ENCODE data around the gene SLC25A20. TPM values are rescaled to one million over a fixed set of nuclear protein-coding genes. Genes with fewer than 3 reads are reported as not detected.
"Not testable (repeated sequence)": the region's sequence is repeated elsewhere in the genome, so short reads cannot be mapped to it uniquely, and the experiment has no call there.

Gene SLC25A20
- total RNA-seq, 1 donor from 2014 or later = 19.0 TPM

DNA sequence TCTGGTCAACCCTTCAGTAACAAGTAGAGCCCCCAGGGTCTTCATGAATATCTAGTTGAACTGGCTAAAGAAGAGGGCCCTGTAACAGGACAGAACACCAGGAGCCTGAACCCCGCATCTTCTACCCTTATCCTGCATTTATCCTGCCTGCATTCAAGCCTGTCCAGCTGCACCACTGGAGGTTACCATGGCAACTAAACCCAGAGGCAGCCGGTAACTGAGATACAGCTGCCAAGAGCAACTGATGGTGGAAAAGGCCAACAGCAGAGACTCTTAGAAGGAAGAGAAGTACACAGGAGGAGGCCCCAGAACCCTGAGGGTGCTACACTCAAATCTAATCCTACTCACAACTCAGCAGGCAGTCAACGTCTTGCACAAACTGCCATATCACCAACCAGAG is 47.3 kb downstream of the SLC25A20 start:
- peaks cover 14% of the 10 kb centered on the region for H3K4me1 Mint-ChIP-seq (ENCODE audit: low read depth)
- no peaks in the 10 kb centered on the region for H3K36me3 Mint-ChIP-seq (ENCODE audit: low read depth)
- H3K9me3 Mint-ChIP-seq = no peaks in the 10 kb centered on the region
- H3K27me3 Mint-ChIP-seq (ENCODE audit: low read depth) = no peaks in the 10 kb centered on the region
- intact Hi-C loops (cut with micrococcal nuclease) = no loop called here
- H3K27ac Mint-ChIP-seq = no peak overlapping the region
- no peak for DNase-seq (ENCODE audit: low spot score)
- no peak overlapping the region for H3K4me3 Mint-ChIP-seq (ENCODE audit: low read depth)

DNA sequence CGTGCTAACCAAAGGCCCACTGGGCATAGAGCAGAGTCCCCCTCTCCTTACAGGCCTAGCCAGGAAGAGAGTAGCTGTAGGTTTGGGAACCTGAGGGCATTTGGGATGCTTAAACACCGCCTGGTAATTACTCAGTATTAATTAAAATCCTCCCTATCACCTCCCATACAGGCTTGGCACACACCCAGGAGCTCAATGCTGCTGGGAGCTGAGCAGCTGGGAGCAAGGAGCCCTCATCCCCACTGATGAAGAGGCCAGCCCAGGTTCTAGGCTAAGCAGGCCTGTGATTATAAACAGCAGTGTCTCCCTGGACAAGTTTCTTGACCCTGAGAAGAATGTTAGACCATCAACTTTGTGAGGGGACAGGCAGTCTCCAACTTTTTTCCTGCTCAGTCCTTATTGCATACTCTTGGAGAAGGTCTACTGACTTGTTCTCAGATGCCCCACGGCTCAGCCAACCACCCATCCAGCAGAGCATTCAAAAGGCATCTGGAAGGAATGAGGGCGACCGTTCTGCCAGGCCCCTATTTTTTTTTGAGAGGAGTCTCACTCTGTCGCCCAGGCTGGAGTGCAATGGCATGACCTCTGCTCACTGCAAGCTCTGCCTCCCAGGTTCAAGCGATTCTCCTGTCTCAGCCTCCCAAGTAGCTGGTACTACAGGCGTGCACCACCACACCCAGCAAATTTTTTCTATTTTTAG is 49.7 kb downstream of the SLC25A20 start:
- peaks cover 10% of the 10 kb centered on the region for H3K36me3 Mint-ChIP-seq (ENCODE audit: low read depth)
- H3K9me3 Mint-ChIP-seq = no peaks in the 10 kb centered on the region
- H3K4me3 Mint-ChIP-seq (ENCODE audit: low read depth) = no peak overlapping the region
- H3K4me1 Mint-ChIP-seq (ENCODE audit: low read depth) = peaks cover 21% of the 10 kb centered on the region
- no peaks in the 10 kb centered on the region for H3K27me3 Mint-ChIP-seq (ENCODE audit: low read depth)
- H3K27ac Mint-ChIP-seq = no peak overlapping the region
- no peak for DNase-seq (ENCODE audit: low spot score)
- intact Hi-C loops (cut with micrococcal nuclease) = loop anchor here (5.0 kb wide), 1 partner anchor 48 kb away; the partner anchor contains the start of gene SLC25A20

DNA sequence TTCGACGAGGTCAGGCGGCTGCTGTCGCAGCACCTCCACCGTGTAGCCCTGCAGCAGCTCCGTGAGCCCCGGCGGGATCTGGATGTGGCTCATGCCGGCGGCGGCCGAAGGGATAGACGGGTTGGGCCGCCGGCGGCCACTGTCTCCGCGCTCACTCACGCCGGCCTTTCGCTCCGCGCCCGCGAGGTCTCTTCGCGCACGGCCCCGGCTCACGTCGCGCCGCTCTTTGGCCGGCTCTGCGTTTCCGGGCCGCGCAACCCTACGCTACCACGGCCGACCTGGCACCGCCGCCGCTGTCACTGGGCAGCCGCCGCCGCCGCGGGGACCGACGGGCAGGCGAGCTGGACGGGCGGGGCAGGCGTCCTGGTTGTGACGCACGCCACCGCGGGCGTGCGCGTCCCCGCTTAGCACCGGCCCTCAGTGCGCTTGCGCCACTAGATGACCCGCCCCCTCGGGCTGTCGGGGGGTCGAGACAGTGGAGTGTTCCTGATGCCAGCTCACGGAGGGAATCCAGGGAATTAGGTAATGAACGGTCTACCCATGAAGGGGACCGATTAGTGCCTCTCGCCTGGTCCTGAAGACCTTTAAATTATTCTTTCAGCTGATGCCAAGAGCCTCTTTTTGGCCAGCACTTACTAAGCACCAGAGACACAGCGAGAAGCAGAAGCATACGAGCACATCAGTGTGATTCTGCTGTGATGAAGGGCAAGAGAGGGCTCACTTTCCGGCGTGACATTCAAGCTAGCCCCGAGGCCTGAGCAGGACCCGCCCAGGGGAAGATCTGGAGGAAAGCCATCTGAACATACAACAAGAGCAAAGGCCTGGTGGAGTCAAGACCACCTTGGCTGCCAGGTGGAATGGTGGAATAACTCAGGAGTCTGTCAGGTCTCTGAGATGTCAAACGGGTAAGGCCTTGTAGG is 50.9 kb downstream of the SLC25A20 start, which contains the start of gene PRKAR2A:
Gene PRKAR2A (minus strand): TSS at position 371 of the 920 bp plus-strand sequence. CDS start 278 bp downstream, at position 93.
- H3K36me3 Mint-ChIP-seq (ENCODE audit: low read depth) = peaks cover 15% of the 10 kb centered on the region

DNA sequence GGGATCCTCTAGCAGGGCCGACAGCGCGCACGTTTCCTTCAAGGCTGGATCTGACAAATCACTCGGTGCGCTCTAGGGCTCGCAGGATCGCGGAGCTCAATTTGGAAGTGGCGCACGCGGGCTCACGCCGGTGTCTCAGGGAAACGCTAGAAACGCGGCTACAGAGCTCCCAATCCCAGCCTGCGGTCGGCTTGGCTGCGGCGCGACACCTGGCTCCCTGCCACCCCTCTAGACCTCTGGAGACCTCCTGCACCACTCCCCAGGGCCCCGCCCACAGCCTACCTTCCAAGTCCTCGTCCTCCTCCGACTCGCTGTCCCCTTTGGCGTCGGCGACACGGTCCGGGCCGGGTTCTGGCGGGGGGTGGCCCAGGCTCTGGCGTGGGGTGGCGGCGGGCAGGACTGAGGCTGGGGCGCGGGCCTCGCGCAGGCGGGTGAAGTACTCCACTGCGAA is 51.6 kb downstream of the SLC25A20 start:
- no peak for DNase-seq (ENCODE audit: low spot score)
- no peaks in the 10 kb centered on the region for H3K27me3 Mint-ChIP-seq (ENCODE audit: low read depth)
- intact Hi-C loops (cut with micrococcal nuclease) = loop anchor here (5.0 kb wide), 1 partner anchor 50 kb away; the partner anchor contains the start of gene SLC25A20
- peaks cover 21% of the 10 kb centered on the region for H3K4me1 Mint-ChIP-seq (ENCODE audit: low read depth)
- H3K27ac Mint-ChIP-seq = peak overlapping the region; percentile 52
- H3K4me3 Mint-ChIP-seq (ENCODE audit: low read depth) = peak overlapping the region; percentile 82
- peaks cover 16% of the 10 kb centered on the region for H3K36me3 Mint-ChIP-seq (ENCODE audit: low read depth)
- no peaks in the 10 kb centered on the region for H3K9me3 Mint-ChIP-seq

More for the DNA sequence above, 50.9 kb downstream of the SLC25A20 start, which contains the start of gene PRKAR2A:
- Mint-ChIP-seq H3K9me3 (no peaks in the 10 kb centered on the region), H3K27me3 (ENCODE audit: low read depth) (no peaks in the 10 kb centered on the region), H3K4me3 (ENCODE audit: low read depth) (peak within 1 kb of the TSS; percentile 82), H3K27ac (peak within 1 kb of the TSS; percentile 90), H3K4me1 (ENCODE audit: low read depth) (peaks cover 21% of the 10 kb centered on the region)
- intact Hi-C loops (cut with micrococcal nuclease) = loop anchor here (5.0 kb wide), 1 partner anchor 50 kb away; the partner anchor contains the start of gene SLC25A20
- peak; percentile 79 for DNase-seq (ENCODE audit: low spot score)

DNA sequence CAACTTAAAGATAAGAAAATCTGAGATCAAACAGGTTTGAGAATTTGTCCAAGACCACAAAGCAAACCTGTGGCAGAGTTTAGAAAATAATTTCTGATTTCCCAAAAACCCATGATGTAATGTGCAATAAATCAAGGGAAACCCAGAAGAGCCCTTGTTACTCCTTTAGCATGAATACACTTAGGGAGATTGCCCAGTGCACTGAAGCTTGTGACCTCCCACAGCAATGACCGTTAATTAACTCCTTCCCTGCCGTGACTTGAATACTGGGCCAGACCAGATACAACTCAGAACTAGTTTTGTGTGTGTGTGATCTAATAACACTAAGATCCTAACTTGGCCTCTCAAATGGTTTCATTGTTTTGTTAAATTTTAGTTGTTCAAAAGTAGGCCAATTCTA is 53.5 kb downstream of the SLC25A20 start:
- H3K36me3 Mint-ChIP-seq (ENCODE audit: low read depth) = peaks cover 16% of the 10 kb centered on the region
- no peaks in the 10 kb centered on the region for H3K27me3 Mint-ChIP-seq (ENCODE audit: low read depth)
- DNase-seq (ENCODE audit: low spot score) = no peak
- H3K4me3 Mint-ChIP-seq (ENCODE audit: low read depth) = peak overlapping the region; percentile 11
- H3K9me3 Mint-ChIP-seq = no peaks in the 10 kb centered on the region
- H3K27ac Mint-ChIP-seq = no peak overlapping the region
- intact Hi-C loops (cut with micrococcal nuclease) = loop anchor here (5.0 kb wide), 1 partner anchor 52 kb away; the partner anchor contains the start of gene SLC25A20
- H3K4me1 Mint-ChIP-seq (ENCODE audit: low read depth) = peaks cover 21% of the 10 kb centered on the region

DNA sequence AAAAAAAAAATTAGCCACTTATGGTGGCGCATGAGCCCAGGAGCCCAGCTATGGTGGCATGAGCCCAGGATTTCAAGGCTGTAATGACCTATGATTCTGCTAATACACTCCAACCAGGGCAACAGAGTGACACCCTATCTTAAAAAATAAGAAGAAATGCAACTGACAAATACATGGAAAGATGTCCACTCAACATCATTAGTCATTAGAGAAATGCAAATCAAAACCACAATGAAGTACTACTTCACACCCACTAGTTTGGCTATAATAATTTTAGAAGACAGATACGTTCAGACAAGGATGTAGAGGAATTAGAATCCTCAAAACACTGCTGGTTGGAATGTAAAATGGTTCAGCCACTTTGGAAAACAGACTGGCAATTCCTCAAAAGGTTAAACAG is 61.5 kb downstream of the SLC25A20 start:
- no peak for DNase-seq (ENCODE audit: low spot score)
- Mint-ChIP-seq H3K27ac (no peak overlapping the region), H3K4me1 (ENCODE audit: low read depth) (peaks cover 10% of the 10 kb centered on the region), H3K9me3 (no peaks in the 10 kb centered on the region), H3K27me3 (ENCODE audit: low read depth) (no peaks in the 10 kb centered on the region), H3K36me3 (ENCODE audit: low read depth) (peaks cover 11% of the 10 kb centered on the region), H3K4me3 (ENCODE audit: low read depth) (no peak overlapping the region)
- intact Hi-C loops (cut with micrococcal nuclease) = no loop called here

DNA sequence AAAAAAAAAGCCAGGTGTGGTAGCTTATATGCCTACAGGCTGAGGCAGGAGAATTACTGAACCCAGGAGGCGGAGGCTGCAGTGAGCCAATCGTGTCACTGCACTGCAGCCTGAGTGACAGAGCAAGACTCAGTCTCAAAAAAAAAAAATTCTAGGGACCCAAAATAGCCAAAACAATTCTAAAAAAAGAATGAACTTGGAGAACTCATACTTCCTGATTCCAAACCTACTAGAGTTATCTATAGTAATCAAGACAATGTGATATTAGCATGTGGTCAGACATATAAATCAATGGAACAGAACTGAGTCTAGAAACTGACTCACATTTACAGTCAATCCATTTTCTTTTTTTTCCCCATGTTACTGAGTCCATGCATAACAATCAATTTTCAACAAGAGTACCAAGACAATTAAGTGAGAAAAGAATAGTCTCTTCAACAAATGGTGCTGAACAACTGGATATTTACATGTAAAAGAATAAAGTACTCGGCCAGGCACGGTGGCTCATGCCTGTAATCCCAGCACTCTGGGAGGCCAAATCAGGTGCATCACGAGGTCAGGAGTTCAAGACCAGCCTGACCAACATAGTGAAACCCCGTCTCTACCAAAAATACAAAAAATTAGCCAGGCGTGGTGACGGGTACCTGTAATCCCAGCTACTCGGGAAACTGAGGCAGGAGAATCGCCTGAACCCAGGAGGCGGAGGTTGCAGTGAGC is 62.9 kb downstream of the SLC25A20 start:
- Mint-ChIP-seq H3K27me3 (ENCODE audit: low read depth) (no peaks in the 10 kb centered on the region), H3K4me3 (ENCODE audit: low read depth) (no peak overlapping the region), H3K4me1 (ENCODE audit: low read depth) (peaks cover 10% of the 10 kb centered on the region), H3K27ac (no peak overlapping the region), H3K36me3 (ENCODE audit: low read depth) (peaks cover 11% of the 10 kb centered on the region), H3K9me3 (no peaks in the 10 kb centered on the region)
- intact Hi-C loops (cut with micrococcal nuclease) = no loop called here
- no peak for DNase-seq (ENCODE audit: low spot score)

DNA sequence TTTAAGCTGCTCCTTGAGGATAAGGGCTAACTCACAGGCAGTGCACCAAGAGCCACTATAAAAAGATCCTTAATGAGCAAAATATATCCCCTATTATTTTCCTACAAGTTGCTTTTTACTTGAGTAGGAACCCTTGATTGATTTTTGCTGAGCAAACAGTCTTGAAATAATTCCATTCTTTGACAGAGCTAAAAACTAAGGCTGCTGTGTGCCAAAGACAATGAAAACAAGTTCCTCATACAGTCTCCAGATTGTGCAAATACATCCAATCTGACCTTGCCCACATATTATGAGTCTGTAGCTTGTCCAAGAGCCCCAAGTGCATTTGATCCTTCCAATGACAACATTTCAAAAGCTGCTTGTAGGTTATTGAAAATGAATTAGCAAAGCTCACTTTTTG is 66.0 kb downstream of the SLC25A20 start:
- peaks cover 6% of the 10 kb centered on the region for H3K4me1 Mint-ChIP-seq (ENCODE audit: low read depth)
- no peak overlapping the region for H3K4me3 Mint-ChIP-seq (ENCODE audit: low read depth)
- intact Hi-C loops (cut with micrococcal nuclease) = no loop called here
- DNase-seq (ENCODE audit: low spot score) = no peak
- no peaks in the 10 kb centered on the region for H3K9me3 Mint-ChIP-seq
- H3K27ac Mint-ChIP-seq = no peak overlapping the region
- no peaks in the 10 kb centered on the region for H3K27me3 Mint-ChIP-seq (ENCODE audit: low read depth)
- H3K36me3 Mint-ChIP-seq (ENCODE audit: low read depth) = peaks cover 10% of the 10 kb centered on the region

DNA sequence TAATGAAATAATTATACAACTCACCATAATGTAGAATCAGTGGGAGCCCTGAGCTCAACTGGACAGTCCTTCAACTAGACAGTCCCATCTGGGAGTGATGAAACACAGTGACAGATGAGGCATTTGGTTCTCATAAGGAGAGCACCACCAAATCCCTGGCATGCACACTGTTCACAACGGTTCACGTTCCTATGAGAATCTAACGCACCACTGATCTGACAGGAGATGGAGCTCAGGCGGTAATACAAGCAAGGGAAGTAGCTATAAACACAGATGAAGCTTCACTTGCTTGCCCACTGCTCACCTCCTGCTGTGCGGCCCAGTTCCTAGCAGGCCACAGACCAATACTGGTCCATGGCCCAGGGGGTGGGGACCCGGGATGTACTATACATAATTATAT is 68.0 kb downstream of the SLC25A20 start:
- DNase-seq (ENCODE audit: low spot score) = no peak
- no peaks in the 10 kb centered on the region for H3K27me3 Mint-ChIP-seq (ENCODE audit: low read depth)
- no peaks in the 10 kb centered on the region for H3K4me1 Mint-ChIP-seq (ENCODE audit: low read depth)
- no peak overlapping the region for H3K27ac Mint-ChIP-seq
- intact Hi-C loops (cut with micrococcal nuclease) = no loop called here
- no peaks in the 10 kb centered on the region for H3K9me3 Mint-ChIP-seq
- no peak overlapping the region for H3K4me3 Mint-ChIP-seq (ENCODE audit: low read depth)
- peaks cover 5% of the 10 kb centered on the region for H3K36me3 Mint-ChIP-seq (ENCODE audit: low read depth)

DNA sequence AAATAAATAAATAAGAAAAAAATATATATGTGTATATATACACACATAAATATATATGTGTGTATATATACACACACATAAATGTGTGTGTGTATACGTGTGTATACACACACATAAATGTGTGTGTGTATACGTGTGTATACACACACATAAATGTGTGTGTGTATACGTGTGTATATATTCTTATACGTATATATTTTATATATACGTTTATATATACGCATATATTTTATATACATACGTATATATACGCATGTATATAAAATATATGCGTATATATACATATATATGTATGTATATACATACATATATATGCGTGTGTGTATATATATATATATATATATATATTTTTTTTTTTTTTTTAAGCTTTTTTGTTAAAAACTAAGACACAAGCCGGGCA is 69.2 kb downstream of the SLC25A20 start:
- H3K27ac Mint-ChIP-seq; H3K27me3 Mint-ChIP-seq (ENCODE audit: low read depth); H3K9me3 Mint-ChIP-seq; H3K4me1 Mint-ChIP-seq (ENCODE audit: low read depth); H3K36me3 Mint-ChIP-seq (ENCODE audit: low read depth); intact Hi-C loops (cut with micrococcal nuclease); DNase-seq (ENCODE audit: low spot score); H3K4me3 Mint-ChIP-seq (ENCODE audit: low read depth): not testable (repeated sequence)

DNA sequence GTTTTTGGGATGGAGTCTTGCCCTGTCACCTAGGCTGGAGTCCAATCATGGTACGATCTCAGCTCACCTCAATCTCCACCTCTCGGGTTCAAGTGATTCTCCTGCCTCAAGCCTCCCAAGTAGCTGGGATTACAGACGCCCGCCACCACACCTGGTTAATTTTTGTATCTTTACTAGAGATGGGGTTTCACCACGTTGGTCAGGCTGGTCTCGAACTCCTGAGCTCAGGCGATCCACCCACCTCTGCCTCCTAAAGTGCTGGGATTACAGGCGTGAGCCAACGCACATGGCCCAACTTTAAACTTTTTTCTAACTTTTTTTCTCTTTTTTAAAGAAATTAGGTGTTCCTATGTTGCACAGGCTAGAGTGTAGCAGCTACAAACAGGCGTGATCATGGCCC is 70.8 kb downstream of the SLC25A20 start:
- intact Hi-C loops (cut with micrococcal nuclease); H3K9me3 Mint-ChIP-seq; H3K4me1 Mint-ChIP-seq (ENCODE audit: low read depth); H3K36me3 Mint-ChIP-seq (ENCODE audit: low read depth); DNase-seq (ENCODE audit: low spot score); H3K27ac Mint-ChIP-seq; H3K27me3 Mint-ChIP-seq (ENCODE audit: low read depth); H3K4me3 Mint-ChIP-seq (ENCODE audit: low read depth): not testable (repeated sequence)

DNA sequence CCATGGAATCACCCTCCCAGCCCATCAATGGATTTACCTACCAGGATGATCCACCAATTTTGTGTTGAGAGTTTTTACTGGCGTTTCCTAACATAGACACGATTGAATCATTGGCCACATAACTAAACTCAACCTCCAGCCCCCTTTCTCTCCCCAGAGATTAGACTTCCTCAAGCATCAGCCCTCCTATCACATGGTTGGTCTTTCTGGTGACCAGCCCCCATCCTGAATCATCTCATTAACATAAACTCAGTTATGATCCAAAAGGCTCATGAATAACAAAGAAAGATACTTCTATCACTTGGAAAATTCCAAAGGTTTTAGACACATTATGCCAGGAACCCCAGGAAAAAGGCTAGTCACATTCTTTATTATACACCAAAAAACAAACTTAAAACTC is 72.2 kb downstream of the SLC25A20 start:
- Mint-ChIP-seq H3K4me1 (ENCODE audit: low read depth) (no peaks in the 10 kb centered on the region), H3K27me3 (ENCODE audit: low read depth) (no peaks in the 10 kb centered on the region), H3K4me3 (ENCODE audit: low read depth) (no peak overlapping the region), H3K27ac (no peak overlapping the region), H3K36me3 (ENCODE audit: low read depth) (no peaks in the 10 kb centered on the region), H3K9me3 (no peaks in the 10 kb centered on the region)
- intact Hi-C loops (cut with micrococcal nuclease) = no loop called here
- no peak for DNase-seq (ENCODE audit: low spot score)
